Measurements from ENCODE around the gene SLC7A1.

GRCh38 chr13:29571876-29572570 is 23.5 kb downstream of the SLC7A1 start:
- TF ChIP-seq, protein P1, sequence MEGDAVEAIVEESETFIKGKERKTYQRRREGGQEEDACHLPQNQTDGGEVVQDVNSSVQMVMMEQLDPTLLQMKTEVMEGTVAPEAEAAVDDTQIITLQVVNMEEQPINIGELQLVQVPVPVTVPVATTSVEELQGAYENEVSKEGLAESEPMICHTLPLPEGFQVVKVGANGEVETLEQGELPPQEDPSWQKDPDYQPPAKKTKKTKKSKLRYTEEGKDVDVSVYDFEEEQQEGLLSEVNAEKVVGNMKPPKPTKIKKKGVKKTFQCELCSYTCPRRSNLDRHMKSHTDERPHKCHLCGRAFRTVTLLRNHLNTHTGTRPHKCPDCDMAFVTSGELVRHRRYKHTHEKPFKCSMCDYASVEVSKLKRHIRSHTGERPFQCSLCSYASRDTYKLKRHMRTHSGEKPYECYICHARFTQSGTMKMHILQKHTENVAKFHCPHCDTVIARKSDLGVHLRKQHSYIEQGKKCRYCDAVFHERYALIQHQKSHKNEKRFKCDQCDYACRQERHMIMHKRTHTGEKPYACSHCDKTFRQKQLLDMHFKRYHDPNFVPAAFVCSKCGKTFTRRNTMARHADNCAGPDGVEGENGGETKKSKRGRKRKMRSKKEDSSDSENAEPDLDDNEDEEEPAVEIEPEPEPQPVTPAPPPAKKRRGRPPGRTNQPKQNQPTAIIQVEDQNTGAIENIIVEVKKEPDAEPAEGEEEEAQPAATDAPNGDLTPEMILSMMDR (IDR thresholded peaks at IDR 0.05; ENCODE audit: low read depth, low read length, poor library complexity, severe bottlenecking), result no peak
- no peak for TF ChIP-seq EZH2phosphoT487 (IDR thresholded peaks at IDR 0.05; ENCODE audit: borderline replicate concordance, low read length)

All from DOHH2 (cell line).